Activated T-cell treated with anti-CD3 and anti-CD28 coated beads, Interleukin-2, amount 50 U/mL, for 72 hours (primary cell): ENCODE data around the gene IFIT2. TPM values are rescaled to one million over a fixed set of nuclear protein-coding genes. Genes with fewer than 3 reads are reported as not detected.
"Not testable (repeated sequence)": the region's sequence is repeated elsewhere in the genome, so short reads cannot be mapped to it uniquely, and the experiment has no call there.

ENCODE experiments used
- ATAC-seq, 2 donors: fragments of 150-1000 bp; cut with Tn5 transposase; replicated peaks in 1 of 2; 2 replicates each; pipeline ENCODE4 v1.10.0; 2021; ENCODE audit warnings: moderate library complexity in 2 of 2, mild to moderate bottlenecking in 1 of 2
- DNase-seq, 2 donors: peaks; one replicate each; pipeline ENCODE4 v3.0.0; 2021 to 2022; ENCODE audit warnings: mixed read lengths in 1 of 2
- H3K27ac Mint-ChIP-seq: one replicate; pipeline ENCODE4 v1.8.0; 2022; ENCODE audit warnings: mild to moderate bottlenecking, moderate library complexity, mixed read lengths
- H3K27me3 Mint-ChIP-seq: one replicate; pipeline ENCODE4 v1.8.0; 2022; ENCODE audit warnings: low read depth, mixed read lengths
- H3K36me3 Mint-ChIP-seq, 2 donors: one replicate each; pipeline ENCODE4 v1.8.0; 2022; ENCODE audit warnings: mixed read lengths in 2 of 2, mild to moderate bottlenecking in 1 of 2; ENCODE audit not compliant: insufficient read depth in 2 of 2
- H3K4me1 Mint-ChIP-seq: one replicate; pipeline ENCODE4 v1.8.0; 2022; ENCODE audit warnings: low read depth, mixed read lengths
- H3K4me3 Mint-ChIP-seq, 2 donors: one replicate each; pipeline ENCODE4 v1.8.0; 2022; ENCODE audit warnings: mild to moderate bottlenecking in 2 of 2, mixed read lengths in 2 of 2, moderate library complexity in 2 of 2
- H3K9me3 Mint-ChIP-seq, 2 donors: one replicate each; pipeline ENCODE4 v1.8.0; 2022; ENCODE audit warnings: mixed read lengths in 2 of 2
- total RNA-seq, 2 donors: library from RNA; stranded (reverse); gene quantifications; one replicate each; pipeline ENCODE4 v1.2.3, GENCODE V29; 2022

The IFIT2 gene
- total RNA-seq, 2 donors from 2014 or later, result 10.8 to 36.0 TPM

- no peaks in the 10 kb centered on the region for H3K36me3 Mint-ChIP-seq
- peaks cover 6% of the 10 kb centered on the region for H3K4me1 Mint-ChIP-seq
- DNase-seq (no peak), ATAC-seq (no peak)
- no peak overlapping the region for H3K4me3 Mint-ChIP-seq
- H3K27ac Mint-ChIP-seq, result no peak overlapping the region
- peaks cover 61% of the 10 kb centered on the region for H3K27me3 Mint-ChIP-seq
- H3K9me3 Mint-ChIP-seq, result no peaks in the 10 kb centered on the region
Measured at GRCh38 chr10:89342206-89342958, 40.5 kb downstream of the IFIT2 start.

GRCh38 chr10:89343089-89343767 lies 41.4 kb downstream of the IFIT2 start:
- ATAC-seq (no peak), DNase-seq (no peak)
- H3K27me3 Mint-ChIP-seq, result peaks cover 61% of the 10 kb centered on the region
- peaks cover 6% of the 10 kb centered on the region for H3K4me1 Mint-ChIP-seq
- H3K9me3 Mint-ChIP-seq, result no peaks in the 10 kb centered on the region
- no peak overlapping the region for H3K27ac Mint-ChIP-seq
- no peaks in the 10 kb centered on the region for H3K36me3 Mint-ChIP-seq
- no peak overlapping the region for H3K4me3 Mint-ChIP-seq

- no peak overlapping the region for H3K4me3 Mint-ChIP-seq
- peaks cover 59% of the 10 kb centered on the region for H3K27me3 Mint-ChIP-seq
- no peaks in the 10 kb centered on the region for H3K9me3 Mint-ChIP-seq
- peaks cover 8% of the 10 kb centered on the region for H3K4me1 Mint-ChIP-seq
- no peak overlapping the region for H3K27ac Mint-ChIP-seq
- DNase-seq, result no peak
- no peak for ATAC-seq
- H3K36me3 Mint-ChIP-seq, result no peaks in the 10 kb centered on the region
Measured at GRCh38 chr10:89344156-89344555, 42.3 kb downstream of the IFIT2 start.

- peaks cover 58% of the 10 kb centered on the region for H3K27me3 Mint-ChIP-seq
Measured at GRCh38 chr10:89345367-89346000, 43.6 kb downstream of the IFIT2 start.

DNA sequence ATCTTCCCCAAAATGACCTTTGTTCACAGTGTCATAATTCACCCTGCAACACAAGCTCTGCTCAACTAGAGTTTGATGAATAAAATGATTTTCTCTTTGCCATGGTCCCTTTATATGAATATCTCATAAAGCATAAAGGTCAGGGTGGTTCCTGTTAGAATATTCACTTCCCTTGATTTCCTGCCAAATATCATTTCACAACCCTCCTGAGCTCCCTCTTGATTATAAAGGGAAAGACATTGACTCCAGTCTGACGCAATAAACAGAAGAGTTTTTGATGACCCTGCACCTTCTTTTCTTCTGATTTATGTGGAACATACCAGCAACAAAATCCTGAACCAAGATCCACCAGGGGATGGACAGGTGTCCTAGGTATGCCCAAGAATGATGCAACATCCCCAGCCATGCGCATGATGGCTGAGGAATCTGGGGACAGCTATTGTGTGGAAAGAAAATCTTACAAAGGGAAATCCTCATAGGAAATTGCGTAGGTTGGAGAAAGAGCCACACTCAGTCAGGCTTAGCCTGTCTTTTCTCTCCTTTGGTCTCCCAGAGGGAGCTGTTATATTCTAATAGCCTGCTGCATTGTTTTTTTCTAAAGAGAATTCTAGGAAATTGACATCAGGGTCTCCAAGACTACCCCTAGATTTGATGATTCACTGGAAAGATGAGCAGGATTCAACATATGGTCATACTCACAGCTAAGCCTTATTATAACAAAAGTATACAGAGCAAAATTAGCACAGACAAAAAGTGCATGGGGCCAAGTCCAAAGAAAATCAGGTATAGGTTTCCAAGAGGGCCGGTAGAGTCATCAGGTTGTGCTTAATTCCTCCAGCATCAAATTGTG lies 44.8 kb downstream of the IFIT2 start:
- no peak for DNase-seq
- no peak for ATAC-seq
- no peak overlapping the region for H3K4me3 Mint-ChIP-seq
- H3K27ac Mint-ChIP-seq, result no peak overlapping the region
- H3K9me3 Mint-ChIP-seq, result no peaks in the 10 kb centered on the region
- peaks cover 21% of the 10 kb centered on the region for H3K4me1 Mint-ChIP-seq
- H3K36me3 Mint-ChIP-seq, result no peaks in the 10 kb centered on the region
- peaks cover 55% of the 10 kb centered on the region for H3K27me3 Mint-ChIP-seq

More at GRCh38 chr10:89345367-89346000, 43.6 kb downstream of the IFIT2 start:
- no peak overlapping the region for H3K27ac Mint-ChIP-seq
- no peaks in the 10 kb centered on the region for H3K36me3 Mint-ChIP-seq
- no peak overlapping the region for H3K4me3 Mint-ChIP-seq
- no peak for ATAC-seq
- H3K9me3 Mint-ChIP-seq, result no peaks in the 10 kb centered on the region
- peaks cover 10% of the 10 kb centered on the region for H3K4me1 Mint-ChIP-seq
- DNase-seq, result no peak

- no peaks in the 10 kb centered on the region for H3K36me3 Mint-ChIP-seq
- no peak for DNase-seq
- no peaks in the 10 kb centered on the region for H3K9me3 Mint-ChIP-seq
- no peak overlapping the region for H3K27ac Mint-ChIP-seq
- H3K4me3 Mint-ChIP-seq, result no peak overlapping the region
- no peak for ATAC-seq
- peaks cover 34% of the 10 kb centered on the region for H3K4me1 Mint-ChIP-seq
- peaks cover 57% of the 10 kb centered on the region for H3K27me3 Mint-ChIP-seq
Measured at GRCh38 chr10:89347701-89348457, 46.0 kb downstream of the IFIT2 start.

DNA sequence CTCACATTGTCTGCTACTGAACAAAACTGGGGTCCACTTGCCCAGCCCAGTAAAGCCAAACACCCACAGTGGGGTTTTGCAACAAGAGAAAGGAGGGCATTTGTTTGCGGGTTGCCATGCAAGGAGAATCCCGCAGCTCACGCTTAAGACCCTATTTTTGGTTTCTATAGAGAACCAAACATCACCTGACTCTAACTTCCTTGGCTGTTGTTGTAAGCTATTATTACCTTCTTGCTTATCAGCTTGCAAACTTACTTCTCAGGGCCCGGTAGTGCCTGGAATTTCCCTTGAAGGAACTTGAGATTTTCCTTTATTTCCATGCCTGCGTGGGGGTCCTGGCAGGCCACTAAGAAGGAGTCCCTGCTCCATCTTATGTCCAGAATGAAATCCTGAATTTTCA lies 46.6 kb downstream of the IFIT2 start:
- H3K27me3 Mint-ChIP-seq, result peaks cover 57% of the 10 kb centered on the region
- H3K36me3 Mint-ChIP-seq, result no peaks in the 10 kb centered on the region
- H3K27ac Mint-ChIP-seq, result no peak overlapping the region
- peaks cover 34% of the 10 kb centered on the region for H3K4me1 Mint-ChIP-seq
- DNase-seq (no peak), ATAC-seq (no peak)
- H3K4me3 Mint-ChIP-seq, result no peak overlapping the region
- no peaks in the 10 kb centered on the region for H3K9me3 Mint-ChIP-seq

DNA sequence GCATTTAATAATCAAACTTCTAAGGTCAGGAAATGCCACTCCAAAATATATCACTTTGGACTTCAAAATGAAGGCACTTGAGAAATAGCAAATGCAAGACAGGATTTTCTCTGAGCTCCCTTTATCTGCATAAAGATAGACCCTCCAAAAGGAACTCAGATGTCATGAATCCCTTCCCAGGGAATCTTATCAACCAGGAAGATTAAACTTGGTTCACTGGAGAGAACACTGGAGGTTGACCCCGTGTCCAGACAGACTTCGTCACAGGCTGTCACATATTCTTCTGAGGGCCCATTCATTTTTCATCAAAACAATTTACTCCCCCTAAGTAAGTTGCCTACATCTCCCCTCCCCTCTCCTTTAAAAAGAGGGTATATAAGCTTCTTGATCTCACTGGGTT lies 47.1 kb downstream of the IFIT2 start:
- no peak overlapping the region for H3K4me3 Mint-ChIP-seq
- ATAC-seq (no peak), DNase-seq (no peak)
- H3K36me3 Mint-ChIP-seq, result no peaks in the 10 kb centered on the region
- no peaks in the 10 kb centered on the region for H3K9me3 Mint-ChIP-seq
- H3K27me3 Mint-ChIP-seq, result peaks cover 60% of the 10 kb centered on the region
- peaks cover 34% of the 10 kb centered on the region for H3K4me1 Mint-ChIP-seq
- H3K27ac Mint-ChIP-seq, result no peak overlapping the region

DNA sequence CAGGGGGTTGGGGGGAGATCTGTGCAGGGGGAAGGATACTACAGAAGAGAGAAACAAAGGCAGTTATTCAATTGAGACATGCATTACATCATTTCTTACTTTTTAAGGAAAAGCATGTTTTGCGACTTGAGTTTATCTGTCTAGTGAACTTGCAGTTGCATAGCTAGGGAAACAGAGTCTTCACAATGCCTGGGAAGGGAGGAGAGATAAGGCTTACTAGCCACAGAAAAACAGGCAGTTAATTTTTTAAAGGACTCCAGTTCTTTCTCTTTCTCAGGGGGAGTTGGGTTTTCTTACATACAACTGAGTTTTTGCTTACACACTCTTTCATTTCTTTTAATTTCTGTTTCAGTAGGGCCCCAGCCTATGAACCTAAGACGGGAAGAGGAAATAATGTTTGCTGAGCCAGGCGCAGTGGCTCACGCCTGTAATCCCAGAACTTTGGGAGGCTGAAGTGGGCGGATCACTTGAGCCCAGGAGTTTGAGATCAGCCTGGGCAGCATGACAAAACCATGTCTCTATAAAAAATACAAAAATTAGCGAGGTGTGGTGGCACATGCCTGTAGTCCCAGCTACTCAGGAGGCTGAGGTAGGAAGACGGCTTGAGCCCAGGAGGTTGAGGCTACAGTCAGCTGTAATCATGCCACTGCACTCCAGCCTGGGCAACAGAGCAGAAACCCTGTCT lies 48.9 kb downstream of the IFIT2 start:
- not testable (repeated sequence) for DNase-seq, H3K36me3 Mint-ChIP-seq, H3K27ac Mint-ChIP-seq, H3K9me3 Mint-ChIP-seq
- ATAC-seq, result peak; percentile 8 to 16
- Mint-ChIP-seq H3K4me1 (peaks cover 34% of the 10 kb centered on the region), H3K4me3 (peak overlapping the region in 1 of 2 donors; percentile 60), H3K27me3 (peaks cover 58% of the 10 kb centered on the region)

GRCh38 chr10:89351412-89351779 lies 49.5 kb downstream of the IFIT2 start:
- DNase-seq, result peak; percentile 18 to 23
- H3K9me3 Mint-ChIP-seq, result peaks cover 0 to 3% of the 10 kb centered on the region in 2 donors
- peaks cover 34% of the 10 kb centered on the region for H3K4me1 Mint-ChIP-seq
- H3K4me3 Mint-ChIP-seq, result peak overlapping the region in 1 of 2 donors; percentile 54
- H3K36me3 Mint-ChIP-seq, result no peaks in the 10 kb centered on the region
- H3K27ac Mint-ChIP-seq, result no peak overlapping the region
- ATAC-seq, result peak; percentile 90
- peaks cover 52% of the 10 kb centered on the region for H3K27me3 Mint-ChIP-seq

DNA sequence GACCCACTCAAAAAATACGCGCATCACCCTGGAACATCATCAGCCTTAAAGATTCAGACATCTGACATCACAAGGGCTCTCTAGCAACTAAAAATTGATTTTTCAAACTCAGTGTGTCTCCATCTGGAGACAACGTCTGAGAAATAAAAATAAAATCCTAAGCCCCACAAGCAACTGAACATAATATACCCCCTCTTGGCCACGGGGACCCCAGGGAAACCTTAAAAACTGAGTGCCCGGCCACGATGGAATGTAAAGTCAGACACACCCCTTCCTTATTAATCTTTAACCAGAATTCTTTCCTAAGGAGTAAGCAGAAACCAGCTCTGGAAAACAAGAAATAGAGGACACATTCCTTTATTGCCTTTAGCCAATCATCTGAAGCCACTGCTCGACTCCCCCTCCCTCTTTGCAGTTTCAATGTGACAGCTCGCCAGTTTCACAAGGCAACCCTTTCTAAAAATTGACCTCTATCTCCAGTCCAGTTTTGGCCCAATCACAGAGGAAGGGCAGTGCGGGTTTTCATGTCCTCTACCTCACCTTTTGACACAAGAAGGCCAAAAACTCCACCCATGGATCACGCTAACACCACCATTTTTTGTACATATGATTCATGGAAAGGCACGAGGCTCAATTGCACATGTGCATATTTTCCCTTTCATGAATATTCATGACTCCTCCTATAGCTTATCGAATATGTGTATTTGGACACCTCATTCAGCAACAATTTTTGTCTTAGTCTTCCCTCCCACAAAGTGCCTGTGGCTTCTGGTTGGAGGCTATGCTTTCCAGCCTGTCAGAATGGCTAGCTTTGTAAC lies 50.1 kb downstream of the IFIT2 start:
- no peak overlapping the region for H3K27ac Mint-ChIP-seq
- H3K36me3 Mint-ChIP-seq, result no peaks in the 10 kb centered on the region
- ATAC-seq (peak in 1 of 2 donors; percentile 48), DNase-seq (no peak)
- peaks cover 46% of the 10 kb centered on the region for H3K27me3 Mint-ChIP-seq
- H3K9me3 Mint-ChIP-seq, result peaks cover 0 to 3% of the 10 kb centered on the region in 2 donors
- peak overlapping the region in 1 of 2 donors; percentile 54 for H3K4me3 Mint-ChIP-seq
- peaks cover 34% of the 10 kb centered on the region for H3K4me1 Mint-ChIP-seq
